ENCODE results near the gene NUDT8. TPM values are rescaled to one million over a fixed set of nuclear protein-coding genes. Genes with fewer than 3 reads are reported as not detected.

The NUDT8 gene
- total and polyA plus RNA-seq, 2 donors (not counting 1 experiment from before 2014, with no cell fraction given), result 6.9 to 7.1 TPM

DNA sequence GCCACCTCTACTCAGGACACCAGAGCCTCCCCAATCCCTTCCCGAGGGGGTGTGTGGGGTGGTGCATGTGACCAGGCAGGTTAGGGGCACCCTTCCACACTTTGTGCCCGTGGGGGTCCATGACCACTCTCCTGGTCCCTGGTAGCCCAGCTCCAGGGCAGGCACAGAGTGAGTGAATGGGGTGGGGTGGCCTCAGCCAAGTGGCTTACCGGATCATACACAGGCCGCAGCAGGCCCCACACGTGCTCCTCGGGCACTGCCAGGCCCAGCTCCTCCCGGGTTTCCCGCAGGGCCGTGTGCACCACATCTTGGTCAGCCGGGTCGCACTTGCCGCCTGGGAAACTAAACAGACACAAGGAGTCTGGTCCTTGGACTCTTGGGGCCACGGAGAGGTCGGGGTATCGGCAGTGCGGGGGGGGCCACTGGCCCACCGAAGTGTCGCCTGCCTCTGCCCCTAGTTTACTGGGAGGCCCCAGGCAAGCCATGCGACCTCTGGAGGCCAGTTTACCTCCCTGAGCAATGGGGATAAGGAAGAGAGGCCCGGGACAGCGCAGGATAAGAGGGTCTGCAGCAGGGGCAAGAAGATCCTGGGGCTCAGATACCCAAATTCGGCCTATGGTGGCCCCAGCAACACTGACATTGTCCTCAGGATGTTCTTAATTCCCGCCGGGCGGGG is 889 bp downstream of the NUDT8 start:
- Histone ChIP-seq H3K27me3 (replicated peaks in 1 of 4; ENCODE audit: control extremely low read depth in 1 of 4, control insufficient read depth in 3 of 4, insufficient read depth in 4 of 4, low read length in 3 of 4) (no peaks in the 10 kb centered on the region), H3K27ac (ENCODE audit: low read length in 2 of 2) (peak overlapping the region; percentile 55 to 61), H2AFZ (ENCODE audit: insufficient read depth, low read depth, low read length, poor library complexity, severe bottlenecking) (peak overlapping the region; percentile 75), H4K20me1 (ENCODE audit: control insufficient read depth, insufficient read depth, low read length, poor library complexity, severe bottlenecking) (peaks cover 9% of the 10 kb centered on the region), H3K36me3 (replicated peaks in 1 of 2; ENCODE audit: control extremely low read depth in 1 of 2, control insufficient read depth in 1 of 2, extremely low read depth in 1 of 2, insufficient read depth in 2 of 2, low read length in 1 of 2) (no peaks in the 10 kb centered on the region), H3K4me2 (replicated peaks; ENCODE audit: low read depth, low read length, poor library complexity, severe bottlenecking) (peak overlapping the region; percentile 99), H3K4me3 (ENCODE audit: control extremely low read depth in 1 of 5, extremely low read depth in 1 of 5, insufficient read depth in 1 of 5, low read depth in 2 of 5, low read length in 4 of 5) (peak overlapping the region in 4 of 5 experiments; percentile 61 to 76 (median 72)), H3K9me3 (ENCODE audit: control extremely low read depth in 1 of 3, control insufficient read depth in 2 of 3, insufficient read depth in 1 of 3, low read length in 2 of 3) (no peaks in the 10 kb centered on the region), H3K9ac (ENCODE audit: low read length) (no peak overlapping the region), H3K79me2 (ENCODE audit: control insufficient read depth, insufficient read depth, low read length) (no peaks in the 10 kb centered on the region), H3K4me1 (ENCODE audit: control insufficient read depth in 2 of 2, insufficient read depth in 2 of 2, low read length in 2 of 2) (peaks cover 14 to 19% of the 10 kb centered on the region in 2 donors)
- Mint-ChIP-seq H3K4me3 (peak overlapping the region; percentile 90), H3K27me3 (no peaks in the 10 kb centered on the region), H3K9me3 (ENCODE audit: insufficient read depth) (no peaks in the 10 kb centered on the region), H3K27ac (peak overlapping the region; percentile 83), H3K4me1 (peaks cover 17% of the 10 kb centered on the region)
- ChIA-PET POLR2A (interaction anchor here (0.6 to 2.8 kb wide), 11 partner anchors 14 to 192 kb away, joined by 3 to 31 read pairs (median 6); partner anchors contain the start of genes ACY3, GSTP1 and PTPRCAP), CTCF (interaction anchor here (0.6 to 7.5 kb wide), 29 partner anchors 10 to 905 kb away, joined by 3 to 105 read pairs (median 5); partner anchors contain the start of genes ACY3, GSTP1, POLD4 and PPP1CA)
- intact Hi-C loops (cut with micrococcal nuclease), result loop anchor here (1.0 kb wide), 5 partner anchors 15 to 57 kb away; no protein-coding TSS in a partner anchor
- TF ChIP-seq, protein P1, sequence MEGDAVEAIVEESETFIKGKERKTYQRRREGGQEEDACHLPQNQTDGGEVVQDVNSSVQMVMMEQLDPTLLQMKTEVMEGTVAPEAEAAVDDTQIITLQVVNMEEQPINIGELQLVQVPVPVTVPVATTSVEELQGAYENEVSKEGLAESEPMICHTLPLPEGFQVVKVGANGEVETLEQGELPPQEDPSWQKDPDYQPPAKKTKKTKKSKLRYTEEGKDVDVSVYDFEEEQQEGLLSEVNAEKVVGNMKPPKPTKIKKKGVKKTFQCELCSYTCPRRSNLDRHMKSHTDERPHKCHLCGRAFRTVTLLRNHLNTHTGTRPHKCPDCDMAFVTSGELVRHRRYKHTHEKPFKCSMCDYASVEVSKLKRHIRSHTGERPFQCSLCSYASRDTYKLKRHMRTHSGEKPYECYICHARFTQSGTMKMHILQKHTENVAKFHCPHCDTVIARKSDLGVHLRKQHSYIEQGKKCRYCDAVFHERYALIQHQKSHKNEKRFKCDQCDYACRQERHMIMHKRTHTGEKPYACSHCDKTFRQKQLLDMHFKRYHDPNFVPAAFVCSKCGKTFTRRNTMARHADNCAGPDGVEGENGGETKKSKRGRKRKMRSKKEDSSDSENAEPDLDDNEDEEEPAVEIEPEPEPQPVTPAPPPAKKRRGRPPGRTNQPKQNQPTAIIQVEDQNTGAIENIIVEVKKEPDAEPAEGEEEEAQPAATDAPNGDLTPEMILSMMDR (IDR thresholded peaks at IDR 0.05), result no peak
- TF ChIP-seq EZH2 (IDR thresholded peaks at IDR 0.05; ENCODE audit: borderline replicate concordance, insufficient read depth, low read depth, low read length, poor library complexity, severe bottlenecking), result no peak
- ATAC-seq (ENCODE audit: low read depth) (no peak), DNase-seq (peak; percentile 39)
- 68% methylated on average over 25 of the region's 25 CpGs for WGBS (ENCODE audit: insufficient coverage)

All from B cell (primary cell).